Uterus (tissue), 2 donors: Measurements from ENCODE around the gene NCKAP5L.

Experiments
- POLR2A ChIP-seq, 2 donors: fragments of 450-650 bp; IDR thresholded peaks; one replicate each; pipeline ENCODE4 v1.6.1; 2016; ENCODE audit warnings: antibody characterized with exemption in 2 of 2, mild to moderate bottlenecking in 1 of 2, moderate library complexity in 1 of 2
- TF ChIP-seq, protein P1 (sequence below), 4 experiments: fragments of 200-600 bp in 2 of 4; fragments of 450-650 bp in 2 of 4; sonication (generic) in 2 of 4; IDR thresholded peaks; one replicate each; pipeline ENCODE4 v1.5.1; 2016 to 2019; ENCODE audit warnings: antibody characterized with exemption in 4 of 4, mild to moderate bottlenecking in 2 of 4, moderate library complexity in 1 of 4

DNA sequence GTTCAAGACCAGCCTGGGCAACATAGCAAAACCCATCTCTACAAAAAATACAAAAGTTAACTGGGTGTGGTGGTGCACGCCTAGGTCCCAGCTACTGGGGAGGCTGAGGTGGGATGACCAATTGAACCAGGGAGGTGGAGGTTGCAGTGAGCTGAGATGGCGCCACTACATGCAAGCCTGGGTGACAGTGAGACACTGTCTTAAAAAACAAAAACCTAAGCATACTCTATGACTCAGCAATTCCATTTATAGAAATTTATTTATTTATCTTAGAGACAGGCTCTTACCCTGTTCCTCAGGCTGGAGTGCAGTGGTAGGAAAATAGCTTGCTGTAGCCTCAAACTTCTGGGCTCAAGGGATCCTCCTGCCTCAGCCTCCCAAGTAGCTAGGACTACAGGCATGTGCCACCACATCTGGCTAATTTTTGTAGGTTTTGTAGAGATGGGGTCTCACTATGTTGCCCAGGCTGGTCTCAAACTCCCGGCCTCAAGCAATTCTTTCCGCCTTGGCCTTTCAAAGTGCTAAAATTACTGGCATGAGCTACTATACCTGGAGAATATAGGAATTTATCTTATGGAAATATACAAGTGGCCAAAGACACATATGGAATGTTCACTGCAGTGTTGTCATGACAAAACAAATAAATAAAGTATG lies 43.3 kb downstream of the NCKAP5L start:
- TF ChIP-seq, protein P1, sequence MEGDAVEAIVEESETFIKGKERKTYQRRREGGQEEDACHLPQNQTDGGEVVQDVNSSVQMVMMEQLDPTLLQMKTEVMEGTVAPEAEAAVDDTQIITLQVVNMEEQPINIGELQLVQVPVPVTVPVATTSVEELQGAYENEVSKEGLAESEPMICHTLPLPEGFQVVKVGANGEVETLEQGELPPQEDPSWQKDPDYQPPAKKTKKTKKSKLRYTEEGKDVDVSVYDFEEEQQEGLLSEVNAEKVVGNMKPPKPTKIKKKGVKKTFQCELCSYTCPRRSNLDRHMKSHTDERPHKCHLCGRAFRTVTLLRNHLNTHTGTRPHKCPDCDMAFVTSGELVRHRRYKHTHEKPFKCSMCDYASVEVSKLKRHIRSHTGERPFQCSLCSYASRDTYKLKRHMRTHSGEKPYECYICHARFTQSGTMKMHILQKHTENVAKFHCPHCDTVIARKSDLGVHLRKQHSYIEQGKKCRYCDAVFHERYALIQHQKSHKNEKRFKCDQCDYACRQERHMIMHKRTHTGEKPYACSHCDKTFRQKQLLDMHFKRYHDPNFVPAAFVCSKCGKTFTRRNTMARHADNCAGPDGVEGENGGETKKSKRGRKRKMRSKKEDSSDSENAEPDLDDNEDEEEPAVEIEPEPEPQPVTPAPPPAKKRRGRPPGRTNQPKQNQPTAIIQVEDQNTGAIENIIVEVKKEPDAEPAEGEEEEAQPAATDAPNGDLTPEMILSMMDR (IDR thresholded peaks at IDR 0.05): no peak
- no peak for TF ChIP-seq POLR2A (IDR thresholded peaks at IDR 0.05)
